Measurements from ENCODE around the gene MEPCE.

DNA sequence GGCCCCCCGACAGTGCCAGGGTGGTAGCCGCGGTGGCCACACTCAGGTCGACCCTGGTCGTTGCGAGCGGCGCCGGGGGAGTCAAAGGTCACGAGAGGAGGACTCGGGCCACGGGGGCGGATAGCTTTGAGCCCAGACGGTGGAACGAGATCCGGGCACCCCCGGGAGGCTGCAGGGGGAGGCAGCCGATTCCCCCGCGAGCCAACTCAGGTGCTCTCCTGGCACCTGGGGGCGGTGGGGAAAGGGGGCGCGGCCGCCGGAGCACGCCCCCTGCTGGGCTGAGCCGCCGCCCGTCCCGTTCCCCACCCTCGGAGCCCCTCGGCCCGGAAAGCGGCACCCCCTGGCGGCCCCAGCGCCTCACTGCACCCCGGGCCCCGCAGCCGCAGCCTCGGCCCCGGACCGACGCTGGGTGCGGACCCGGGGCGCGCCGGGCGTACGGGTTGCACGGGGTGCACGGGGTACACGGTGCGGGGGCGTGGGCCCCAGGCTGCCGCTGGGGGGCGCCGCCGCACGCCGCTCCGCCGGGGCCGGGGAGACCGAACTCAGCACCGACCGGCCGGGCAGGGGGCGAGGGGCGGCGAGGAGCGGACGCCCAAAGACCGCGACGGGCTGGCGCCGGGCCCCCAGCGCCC is 53.6 kb downstream of the MEPCE start:
- TF ChIP-seq TEAD4 (IDR thresholded peaks at IDR 0.05; ENCODE audit: low read depth, low read length) (no peak), RBBP5 (IDR thresholded peaks at IDR 0.05; ENCODE audit: borderline replicate concordance, low read depth, low read length) (no peak; the same call in 1 of the 2 replicates), USF2 (IDR thresholded peaks at IDR 0.05; ENCODE audit: low read length) (no peak), EP300 (IDR thresholded peaks at IDR 0.05; ENCODE audit: borderline replicate concordance in 1 of 2, low read depth in 2 of 2, low read length in 2 of 2) (no peak), POLR2A (IDR thresholded peaks at IDR 0.05; ENCODE audit: control extremely low read depth in 1 of 2, low read depth in 2 of 2, low read length in 2 of 2) (no peak), CTCF (IDR thresholded peaks at IDR 0.05; ENCODE audit: control extremely low read depth in 1 of 3, insufficient read depth in 1 of 3, low read depth in 1 of 3, low read length in 3 of 3) (peak in 2 of 3 experiments; percentile 77 to 97; a peak in 3 of 4 replicates), SIN3A (conservative IDR thresholded peaks at IDR 0.05 in 1 of 2, IDR thresholded peaks at IDR 0.05 in 1 of 2; ENCODE audit: low read depth in 1 of 2, low read length in 2 of 2) (peak in 1 of 2 experiments; percentile 68; a peak in 1 of 4 replicates), SP1 (IDR thresholded peaks at IDR 0.05; ENCODE audit: low read depth, low read length) (no peak), CEBPB (IDR thresholded peaks at IDR 0.05; ENCODE audit: low read depth, low read length) (no peak)
- TF ChIP-seq, protein P1, sequence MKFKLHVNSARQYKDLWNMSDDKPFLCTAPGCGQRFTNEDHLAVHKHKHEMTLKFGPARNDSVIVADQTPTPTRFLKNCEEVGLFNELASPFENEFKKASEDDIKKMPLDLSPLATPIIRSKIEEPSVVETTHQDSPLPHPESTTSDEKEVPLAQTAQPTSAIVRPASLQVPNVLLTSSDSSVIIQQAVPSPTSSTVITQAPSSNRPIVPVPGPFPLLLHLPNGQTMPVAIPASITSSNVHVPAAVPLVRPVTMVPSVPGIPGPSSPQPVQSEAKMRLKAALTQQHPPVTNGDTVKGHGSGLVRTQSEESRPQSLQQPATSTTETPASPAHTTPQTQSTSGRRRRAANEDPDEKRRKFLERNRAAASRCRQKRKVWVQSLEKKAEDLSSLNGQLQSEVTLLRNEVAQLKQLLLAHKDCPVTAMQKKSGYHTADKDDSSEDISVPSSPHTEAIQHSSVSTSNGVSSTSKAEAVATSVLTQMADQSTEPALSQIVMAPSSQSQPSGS (IDR thresholded peaks at IDR 0.05; ENCODE audit: low read length): no peak
- TF ChIP-seq, protein P2, sequence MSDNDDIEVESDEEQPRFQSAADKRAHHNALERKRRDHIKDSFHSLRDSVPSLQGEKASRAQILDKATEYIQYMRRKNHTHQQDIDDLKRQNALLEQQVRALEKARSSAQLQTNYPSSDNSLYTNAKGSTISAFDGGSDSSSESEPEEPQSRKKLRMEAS (IDR thresholded peaks at IDR 0.05): no peak

Data from H1 (cell line).